ENCODE results near the gene CYP11A1.

The CYP11A1 gene

DNA sequence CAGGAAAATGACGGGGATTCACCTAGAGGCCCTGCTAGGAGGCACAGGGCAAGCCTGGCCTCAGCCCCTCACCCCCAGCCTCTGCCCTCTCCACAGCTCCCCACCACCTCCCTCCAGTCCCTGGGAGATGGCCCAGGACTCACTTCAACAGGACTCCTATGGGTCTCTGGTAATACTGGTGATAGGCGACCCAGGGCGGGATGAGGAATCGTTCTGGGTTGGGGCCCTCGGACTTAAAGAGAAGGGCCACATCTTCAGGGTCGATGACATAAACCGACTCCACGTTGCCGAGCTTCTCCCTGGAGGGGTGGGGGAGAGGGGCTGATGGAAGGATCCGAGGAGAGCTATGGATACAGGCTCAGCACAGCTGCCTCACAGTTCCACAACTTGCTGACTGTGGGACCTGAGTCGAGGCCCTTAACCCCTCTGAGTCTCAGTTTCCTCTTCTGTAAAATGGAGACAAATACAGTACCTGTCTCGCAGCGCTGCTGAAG lies 19.6 kb downstream of the CYP11A1 start:
- DNase-seq (ENCODE audit: low read depth) = no peak

DNA sequence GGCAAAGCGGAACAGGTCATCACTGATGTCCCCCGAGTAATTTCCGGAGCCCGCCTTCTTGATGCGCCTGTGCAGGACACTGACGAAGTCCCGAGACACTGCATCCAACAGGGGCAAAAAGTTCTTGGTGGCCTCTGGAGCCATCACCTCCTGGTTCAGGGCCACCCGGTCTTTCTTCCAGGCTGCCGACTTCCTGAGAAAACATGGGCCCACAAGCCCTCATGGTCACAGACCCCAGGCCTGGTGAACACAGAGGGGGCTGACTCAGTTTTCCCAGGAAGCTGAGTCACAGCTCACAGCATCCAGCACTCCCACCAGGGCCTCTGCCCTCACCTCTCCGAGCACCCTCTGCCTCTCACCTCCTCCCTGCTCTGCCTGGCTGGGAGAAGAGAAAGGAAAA lies 22.4 kb downstream of the CYP11A1 start:
- no peak for DNase-seq (ENCODE audit: low read depth)

DNA sequence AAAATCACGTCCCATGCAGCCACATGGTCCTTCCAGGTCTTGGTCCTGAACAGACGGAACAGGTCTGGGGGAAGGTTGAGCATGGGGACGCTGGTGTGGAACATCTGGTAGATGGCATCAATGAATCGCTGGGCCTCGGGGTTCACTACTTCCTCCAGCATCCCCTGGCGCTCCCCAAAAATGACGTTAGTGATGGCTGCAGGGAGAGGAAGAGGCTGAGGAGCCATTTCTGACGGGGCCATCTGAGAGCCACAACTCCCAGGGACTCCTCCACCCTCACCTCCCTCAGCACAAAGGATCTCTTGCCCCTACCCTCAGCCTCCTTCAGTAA lies 23.7 kb downstream of the CYP11A1 start:
- DNase-seq (ENCODE audit: low read depth) = no peak

DNA sequence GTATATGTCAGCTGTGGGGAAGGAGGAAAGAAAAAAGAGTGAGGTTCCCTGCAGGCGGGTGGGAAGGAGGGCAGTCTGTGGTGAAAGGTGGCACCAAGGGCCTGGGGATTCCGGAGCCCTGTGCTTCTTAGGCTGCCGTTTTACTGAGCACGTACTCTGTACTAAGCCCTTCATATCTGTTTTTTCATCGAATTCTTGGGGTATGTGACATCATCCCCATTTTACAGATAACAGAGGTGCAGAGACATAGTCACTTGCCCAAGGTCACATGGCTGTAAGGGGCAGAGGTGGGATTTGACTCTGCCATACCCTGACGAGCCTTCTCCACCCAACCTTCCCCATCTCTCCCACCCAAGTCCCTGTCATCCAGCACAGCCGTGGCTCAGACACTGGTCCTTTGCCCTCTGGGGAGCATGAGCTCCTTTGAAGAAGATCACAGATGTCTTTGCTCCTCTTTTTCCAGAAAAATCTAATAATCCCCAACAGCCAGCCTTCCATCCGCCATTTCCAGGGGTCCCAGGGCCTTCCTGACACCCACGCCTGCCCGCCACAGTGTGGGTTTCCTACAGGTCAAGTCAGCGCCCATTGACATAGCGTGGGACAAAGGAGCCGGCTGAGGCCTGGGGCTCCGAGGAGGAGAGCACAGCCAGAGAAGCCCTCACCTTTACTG lies 24.2 kb downstream of the CYP11A1 start:
- no peak for DNase-seq (ENCODE audit: low read depth)

DNA sequence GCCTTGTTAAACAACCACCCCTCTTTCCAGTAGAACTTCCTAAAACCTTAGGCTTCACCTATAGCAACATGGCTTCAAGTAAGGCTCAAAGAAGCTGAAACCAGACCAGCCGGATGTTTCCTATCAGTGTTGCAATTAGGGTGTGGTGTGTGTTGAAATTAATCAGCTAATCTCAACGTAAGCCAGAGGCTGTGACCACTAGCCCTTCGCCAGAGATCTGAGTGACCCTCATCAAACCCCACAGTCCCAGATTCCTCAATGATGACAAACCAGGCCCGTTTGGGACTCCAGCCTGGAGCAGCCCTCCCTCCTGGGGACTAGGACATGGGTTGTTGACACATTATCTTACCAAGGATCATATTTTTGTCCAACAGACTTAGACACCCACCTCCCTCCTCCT lies 27.3 kb downstream of the CYP11A1 start:
- DNase-seq (ENCODE audit: low read depth) = no peak

DNA sequence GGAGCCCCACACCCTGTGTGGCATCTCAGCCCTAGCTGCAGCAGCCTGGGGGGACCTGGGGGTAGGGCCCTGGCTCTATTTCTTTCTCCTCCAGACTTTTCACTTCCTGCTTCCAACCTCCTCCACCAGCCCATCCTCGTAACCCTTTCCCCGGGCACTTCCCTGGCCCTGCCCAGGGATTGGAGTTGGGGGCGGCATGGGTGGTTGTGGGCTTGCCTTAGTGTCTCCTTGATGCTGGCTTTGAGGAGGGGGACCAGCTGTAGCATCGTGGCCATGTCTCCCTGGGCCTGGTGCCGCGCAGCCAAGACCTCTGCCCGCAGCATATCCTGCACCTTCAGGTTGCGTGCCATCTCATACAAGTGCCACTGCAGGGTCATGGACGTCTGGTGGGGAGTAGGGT lies 28.1 kb downstream of the CYP11A1 start:
- no peak for DNase-seq (ENCODE audit: low read depth)

DNA sequence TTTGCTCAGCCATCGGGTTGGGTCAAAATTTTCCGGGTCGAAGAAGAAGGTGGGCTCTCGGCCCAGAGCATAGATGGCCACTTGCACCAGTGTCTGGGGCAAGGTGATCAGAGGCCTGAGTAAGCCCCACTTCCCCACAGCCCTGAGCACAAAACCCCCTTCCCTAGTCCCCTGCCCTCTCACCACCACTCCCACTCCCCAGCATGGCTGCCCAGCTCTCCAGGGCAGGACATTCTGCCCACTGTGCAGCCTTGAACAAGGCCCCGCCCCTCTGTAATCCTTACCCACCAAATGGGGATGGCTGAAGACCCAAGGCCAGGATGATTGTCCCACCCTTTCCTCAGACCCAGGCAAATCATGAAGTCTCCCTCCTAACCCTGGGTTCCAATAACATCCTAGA lies 28.8 kb downstream of the CYP11A1 start:
- no peak for DNase-seq (ENCODE audit: low read depth)

DNA sequence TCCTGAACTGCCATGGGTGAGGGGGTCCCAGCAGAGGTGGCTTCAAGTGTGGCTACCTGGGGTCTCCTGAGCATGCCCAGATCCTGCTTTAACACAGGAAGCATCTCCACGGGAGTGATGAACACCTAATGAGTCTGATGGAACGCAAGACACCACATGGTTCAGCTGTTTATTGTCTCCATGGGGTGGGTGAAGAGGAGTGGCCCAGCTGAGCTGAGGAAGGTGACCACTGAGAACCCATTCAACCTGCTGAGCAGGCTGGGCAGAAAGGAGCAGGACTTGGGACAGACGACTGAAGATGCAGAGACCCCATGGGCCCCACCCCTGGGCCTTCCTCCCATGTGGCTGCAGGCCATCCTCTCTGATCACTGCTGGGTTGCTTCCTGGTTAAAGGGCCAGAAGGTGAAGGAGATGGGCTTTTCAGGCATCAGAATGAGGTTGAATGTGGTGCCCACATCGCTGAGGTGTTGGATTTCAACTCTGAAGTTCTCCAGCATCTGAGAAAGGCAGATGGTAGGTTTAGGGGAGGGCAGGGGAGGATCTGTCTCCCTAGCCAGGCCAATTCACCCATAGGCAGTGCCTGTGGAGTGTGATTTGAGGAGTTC lies 29.7 kb downstream of the CYP11A1 start:
- DNase-seq (ENCODE audit: low read depth) = no peak

DNA sequence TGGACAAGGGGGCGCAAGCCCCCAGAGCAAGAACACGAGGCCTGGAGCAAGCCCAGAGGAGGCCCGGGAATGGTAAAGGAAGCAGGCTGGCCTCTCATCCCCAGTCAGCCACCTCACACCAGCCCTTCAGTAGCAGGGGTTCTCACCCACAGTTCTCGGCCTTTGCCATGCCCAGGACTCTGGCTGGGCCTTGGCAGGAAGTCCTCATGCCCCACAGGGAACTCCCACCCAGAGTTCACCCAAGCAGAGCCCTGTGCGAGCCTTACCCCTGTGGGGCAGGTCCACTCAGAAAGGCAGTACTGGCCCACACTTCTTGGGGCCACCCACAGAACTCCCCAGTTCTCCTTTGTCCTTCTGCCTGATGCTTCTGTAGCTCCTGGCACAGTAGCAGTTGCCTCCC lies 30.3 kb downstream of the CYP11A1 start:
- no peak for DNase-seq (ENCODE audit: low read depth)

DNA sequence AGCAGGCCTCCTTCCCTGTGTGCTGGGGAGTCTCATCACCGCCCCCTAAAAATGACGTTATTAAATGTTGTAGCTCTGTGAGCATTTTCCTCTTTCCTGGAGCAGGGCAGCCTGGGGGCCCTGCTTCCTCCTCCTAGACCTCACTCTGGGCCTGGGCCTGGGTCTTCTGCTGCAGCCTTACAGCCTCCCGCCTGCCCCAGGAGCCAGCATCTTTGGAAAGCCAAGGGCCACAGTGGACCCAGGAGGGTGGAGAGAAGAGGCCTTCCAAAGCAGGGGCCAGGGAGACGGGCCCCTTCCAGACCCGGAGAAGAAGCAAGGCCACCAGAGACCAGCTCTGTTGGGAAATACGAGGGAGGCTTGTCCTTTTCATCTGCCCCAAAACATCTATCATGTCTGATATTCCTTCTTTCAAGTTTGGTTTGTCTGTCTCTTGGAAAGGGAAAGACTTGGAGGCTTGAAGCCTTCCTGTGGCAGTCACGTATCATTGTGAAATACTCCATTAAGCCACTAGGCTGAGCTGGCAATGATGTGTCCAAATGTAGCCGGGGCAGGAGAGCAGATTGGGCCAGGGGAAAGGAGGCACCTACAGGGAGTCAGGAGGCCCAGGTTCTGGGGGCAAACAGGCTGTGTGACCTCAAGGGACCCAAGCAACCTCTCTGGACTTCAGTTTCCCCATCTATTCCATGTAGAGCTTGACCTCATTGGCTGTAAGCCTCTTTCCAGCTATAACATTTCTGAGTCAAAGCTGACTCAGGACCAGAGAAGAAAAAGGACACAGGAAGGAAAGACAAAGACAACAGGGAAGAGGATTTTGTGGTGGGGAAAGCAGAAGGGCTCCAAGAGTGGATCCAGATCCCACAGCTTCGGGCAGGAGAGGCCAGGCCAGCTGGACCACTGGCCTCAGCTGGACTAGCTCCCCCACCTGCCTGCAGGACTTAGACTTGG lies 31.1 kb downstream of the CYP11A1 start:
- no peak for DNase-seq (ENCODE audit: low read depth)

DNA sequence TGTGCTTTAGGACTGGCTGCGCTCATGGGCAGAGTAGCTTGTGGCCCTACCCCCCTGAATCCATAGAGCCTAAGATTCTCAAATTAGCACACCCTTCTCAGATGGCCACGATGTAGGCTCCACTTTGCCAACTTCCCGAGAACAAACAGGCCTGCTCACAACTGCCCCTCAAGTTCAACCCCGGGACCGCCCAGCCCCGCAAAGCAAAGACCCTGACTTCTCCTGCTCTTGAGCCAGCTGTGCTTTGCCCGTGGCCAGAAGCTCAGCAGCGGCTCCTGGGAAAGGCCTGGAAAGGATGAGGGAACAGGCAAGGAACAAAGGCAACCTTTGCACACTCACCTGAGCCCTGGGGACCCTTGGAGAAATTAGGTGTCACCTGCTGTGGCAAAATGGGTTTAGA lies 32.0 kb downstream of the CYP11A1 start:
- no peak for DNase-seq (ENCODE audit: low read depth)

DNA sequence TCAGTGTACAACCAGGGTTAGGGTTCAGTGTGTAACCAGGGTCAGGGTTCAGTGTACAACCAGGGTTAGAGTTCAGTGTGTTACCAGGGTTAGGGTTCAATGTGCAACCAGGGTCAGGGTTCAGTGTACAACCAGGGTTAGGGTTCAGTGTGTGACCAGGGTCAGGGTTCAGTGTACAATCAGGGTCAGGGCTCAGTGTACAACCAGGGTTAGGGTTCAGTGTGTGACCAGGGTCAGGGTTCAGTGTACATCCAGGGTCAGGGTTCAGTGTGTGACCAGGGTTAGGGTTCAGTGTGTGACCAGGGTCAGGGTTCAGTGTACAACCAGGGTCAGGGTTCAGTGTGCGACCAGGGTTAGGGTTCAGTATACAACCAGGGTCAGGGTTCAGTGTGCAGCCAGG lies 33.3 kb downstream of the CYP11A1 start:
- no peak for DNase-seq (ENCODE audit: low read depth)

DNA sequence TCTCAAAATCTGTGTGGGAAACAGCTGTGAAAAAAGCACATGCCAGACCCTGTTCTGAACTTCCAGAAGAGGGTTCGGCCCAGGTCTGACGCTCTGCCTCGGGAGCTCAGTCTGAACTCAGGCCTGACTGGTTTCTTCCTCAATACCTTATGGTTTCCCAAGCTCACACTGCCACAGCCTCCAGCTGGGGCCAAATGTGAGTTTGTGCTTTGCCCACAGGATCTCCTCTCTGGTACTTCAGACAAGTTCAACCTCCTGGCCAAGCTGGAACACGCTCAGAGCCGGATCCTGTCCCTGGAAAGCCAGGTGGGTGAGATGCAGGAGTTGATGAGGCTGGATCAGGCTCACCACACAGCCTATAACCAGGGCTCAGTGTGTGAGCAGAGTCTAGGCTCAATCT lies 33.8 kb downstream of the CYP11A1 start:
- DNase-seq (ENCODE audit: low read depth) = no peak

DNA sequence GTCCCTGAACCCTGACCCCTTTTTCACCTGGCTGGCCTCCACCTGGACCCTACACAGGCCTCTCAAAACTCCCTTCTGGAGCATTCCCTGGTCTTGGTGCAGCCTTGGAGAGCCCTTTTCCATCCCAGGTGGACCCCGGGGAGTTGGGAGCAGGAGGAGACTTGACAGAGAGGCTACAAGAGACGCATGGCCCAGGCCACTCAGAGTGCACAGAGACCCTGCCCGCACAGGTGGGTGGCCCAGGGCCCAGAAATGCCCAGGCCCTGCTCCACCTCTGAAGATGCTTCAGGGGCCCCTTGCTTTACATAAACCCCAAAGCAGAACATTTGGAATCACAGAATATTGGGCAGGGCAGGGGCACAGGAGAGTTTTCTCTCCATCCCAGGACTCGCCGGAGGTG lies 34.4 kb downstream of the CYP11A1 start:
- no peak for DNase-seq (ENCODE audit: low read depth)

DNA sequence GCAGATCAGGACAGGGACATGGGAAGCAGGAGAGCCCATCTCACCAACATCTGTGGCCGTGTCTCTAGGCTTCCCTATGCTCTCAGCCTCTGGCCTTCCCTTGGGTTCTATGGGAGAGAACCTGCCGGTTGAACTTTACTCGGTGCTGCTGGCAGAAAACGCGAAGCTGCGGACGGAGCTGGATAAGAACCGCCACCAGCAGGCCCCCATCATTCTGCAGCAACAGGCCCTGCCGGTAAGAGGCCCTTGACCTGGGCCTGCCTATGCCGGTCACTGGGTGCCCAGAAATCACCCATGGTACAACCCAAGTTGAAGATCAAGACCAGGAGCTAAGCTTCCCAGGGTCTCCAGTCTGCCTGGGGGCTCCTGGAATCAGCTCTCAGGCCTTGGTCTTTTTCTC lies 34.8 kb downstream of the CYP11A1 start:
- no peak for DNase-seq (ENCODE audit: low read depth)

DNA sequence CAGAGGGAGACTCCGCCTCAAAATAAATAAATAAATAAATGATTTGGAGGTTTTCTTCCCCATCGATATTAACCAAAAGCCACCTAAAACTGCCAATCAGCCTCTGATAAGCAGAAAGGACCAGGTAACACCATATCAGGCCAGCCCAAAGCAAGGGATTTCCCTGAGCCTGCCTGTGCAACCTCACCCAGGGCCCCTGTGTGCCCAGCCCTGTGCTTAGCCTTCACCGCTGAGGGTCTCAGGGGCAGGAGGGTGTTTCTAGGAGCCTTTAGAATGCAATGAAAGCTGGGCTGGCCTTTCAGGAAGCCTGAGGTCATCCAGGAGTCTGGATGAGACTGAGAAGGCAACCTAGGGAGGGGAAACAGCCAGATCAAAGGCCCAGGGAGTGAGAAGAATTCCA lies 35.4 kb downstream of the CYP11A1 start:
- DNase-seq (ENCODE audit: low read depth) = no peak

DNA sequence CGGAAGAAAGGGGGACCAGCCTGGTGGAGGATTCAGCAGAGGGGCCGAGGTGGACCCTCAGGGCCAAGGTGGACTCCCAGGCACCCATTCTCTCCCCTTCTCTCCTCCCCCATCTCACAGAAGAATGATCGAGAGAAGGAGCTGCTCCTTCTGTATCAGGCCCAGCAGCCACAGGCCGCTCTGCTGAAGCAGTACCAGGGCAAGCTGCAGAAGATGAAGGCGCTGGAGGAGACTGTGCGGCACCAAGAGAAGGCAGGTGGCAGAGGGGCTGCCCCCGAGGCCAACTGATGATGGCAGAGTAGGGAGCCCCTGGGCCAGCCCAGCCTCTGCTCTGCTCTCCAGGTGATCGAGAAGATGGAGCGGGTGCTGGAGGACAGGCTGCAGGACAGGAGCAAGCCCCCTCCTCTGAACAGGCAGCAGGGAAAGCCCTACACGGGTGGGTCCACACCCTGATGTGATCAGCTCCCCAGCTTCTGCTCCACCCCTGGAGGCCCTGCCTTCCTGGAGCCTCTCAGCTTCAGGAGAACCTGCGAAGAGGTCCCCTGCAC lies 36.5 kb downstream of the CYP11A1 start:
- DNase-seq (ENCODE audit: low read depth) = no peak

DNA sequence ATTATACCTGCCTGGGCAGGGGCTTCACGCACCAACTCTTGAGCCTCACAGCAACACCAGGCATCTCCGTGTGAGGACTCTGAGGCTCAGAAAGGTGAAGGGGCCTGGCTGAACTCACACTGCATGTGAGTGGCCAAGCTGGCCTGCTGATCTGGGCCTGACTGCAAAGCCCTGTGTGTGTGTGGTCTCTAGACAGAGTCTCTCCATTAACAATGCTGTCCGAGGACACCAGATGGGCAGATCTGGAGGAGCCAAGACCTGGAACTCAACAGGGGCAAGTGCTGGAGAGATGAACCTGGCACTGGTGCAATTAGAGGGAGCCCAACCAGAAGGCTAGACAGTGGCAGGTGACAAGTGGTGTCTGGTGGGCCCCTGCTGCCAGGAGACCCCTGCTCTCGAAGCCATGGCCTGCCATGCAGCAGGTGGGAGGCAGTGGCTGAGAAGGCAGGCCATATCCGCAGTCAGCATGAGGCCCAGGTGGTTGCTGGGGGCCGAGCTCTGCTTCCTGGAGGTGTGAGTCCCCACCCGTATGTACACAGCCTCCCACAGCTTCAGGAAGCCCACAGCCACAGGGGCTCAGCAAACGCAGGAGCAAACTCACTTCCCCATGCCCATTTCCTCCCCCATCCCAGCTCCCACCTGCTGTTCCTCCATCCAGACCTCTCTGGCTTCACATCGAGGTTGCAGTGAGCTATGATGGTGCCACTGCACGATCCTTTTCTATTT lies 39.0 kb downstream of the CYP11A1 start:
- DNase-seq (ENCODE audit: low read depth) = no peak

DNA sequence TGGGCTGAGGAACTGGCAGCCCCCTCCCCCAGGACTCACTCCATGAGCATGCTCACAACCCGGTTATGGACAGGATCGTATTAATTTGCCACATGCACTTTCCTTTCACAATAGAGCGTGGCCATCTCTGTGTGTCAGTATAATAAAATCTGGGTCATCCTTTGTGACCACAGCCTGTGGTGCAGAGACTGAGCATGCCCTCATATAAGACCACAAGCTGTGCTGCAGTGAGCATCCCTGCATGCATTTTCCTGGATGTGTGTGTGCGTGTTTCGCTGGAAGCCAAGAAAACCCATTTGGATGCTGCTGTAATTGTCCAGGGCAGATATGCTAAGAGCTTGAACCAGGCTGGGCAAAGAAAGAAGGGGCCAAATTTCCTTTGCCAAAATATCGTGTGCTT lies 39.7 kb downstream of the CYP11A1 start:
- no peak for DNase-seq (ENCODE audit: low read depth)

DNA sequence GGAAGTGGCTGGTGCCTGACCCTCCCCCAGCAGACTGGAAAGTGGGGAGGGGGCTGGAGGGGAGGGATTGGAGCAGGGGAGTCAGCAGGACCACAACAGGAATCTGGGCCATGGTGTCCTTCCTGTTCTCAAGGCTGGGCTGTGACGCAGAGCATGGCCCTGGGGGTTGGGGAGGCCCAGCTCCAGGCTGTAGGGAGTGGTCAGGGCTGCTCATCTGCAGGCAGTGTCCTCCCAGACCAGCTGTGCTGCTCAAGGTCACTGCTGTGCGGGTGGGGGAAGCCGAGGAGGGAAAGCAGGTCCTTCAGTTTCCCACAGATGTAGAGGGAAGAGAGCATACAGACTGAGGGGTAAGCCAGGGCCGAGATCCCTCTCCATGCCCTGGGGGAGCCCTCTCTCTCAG lies 40.7 kb downstream of the CYP11A1 start:
- DNase-seq (ENCODE audit: low read depth) = no peak

DNA sequence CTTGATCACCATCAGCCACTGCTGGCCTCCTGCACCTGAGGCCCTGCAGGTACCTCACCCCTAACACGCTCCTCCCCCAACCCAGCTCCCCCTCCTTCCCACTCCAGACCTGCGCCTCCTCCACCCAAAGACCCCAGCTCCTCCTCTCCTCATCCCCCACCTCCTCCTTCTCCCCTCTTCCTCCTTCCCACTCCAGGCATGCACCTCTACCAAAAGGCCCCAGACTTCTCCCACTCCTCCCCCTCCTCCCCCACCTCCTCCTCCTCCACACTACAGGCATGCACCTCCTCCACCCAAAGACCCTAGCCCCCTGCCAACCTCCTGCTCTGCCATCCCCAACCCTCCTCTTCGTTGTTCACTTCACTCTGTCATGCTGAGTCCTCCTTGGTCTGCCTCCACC lies 42.7 kb downstream of the CYP11A1 start:
- DNase-seq (ENCODE audit: low read depth) = no peak

DNA sequence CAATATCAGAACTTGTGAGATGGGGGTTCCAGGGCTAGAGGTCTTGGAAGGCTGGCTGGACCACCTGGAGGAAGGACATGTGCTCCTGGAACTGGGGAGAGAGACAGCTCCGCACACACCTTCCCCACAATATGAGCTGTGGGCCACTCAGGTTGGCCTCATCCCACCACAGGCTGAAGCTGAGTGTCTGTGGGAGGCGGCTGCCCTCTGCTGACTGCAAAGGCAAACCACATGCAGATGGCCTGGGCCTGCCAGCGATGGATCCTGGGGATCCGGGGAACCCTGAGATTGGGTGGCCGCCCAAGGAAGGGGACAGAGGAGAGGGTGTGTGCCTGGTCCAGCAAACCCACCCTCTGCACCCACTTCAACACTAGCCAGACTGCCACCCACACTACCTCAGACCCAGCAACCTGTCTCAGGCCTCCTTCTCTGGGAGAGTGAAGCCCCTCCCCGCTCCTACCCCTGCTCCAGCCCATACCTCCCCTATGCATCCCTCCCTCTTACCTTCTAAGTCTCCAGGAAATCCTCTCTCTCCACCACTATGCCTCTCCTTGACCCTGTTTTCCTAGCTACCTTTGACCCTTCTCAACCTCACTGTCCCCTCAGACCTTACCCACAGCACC lies 44.8 kb downstream of the CYP11A1 start:
- DNase-seq (ENCODE audit: low read depth) = no peak

All from GM04503 (cell line).